Activated naive CD4-positive, alpha-beta T cell treated with anti-CD3 and anti-CD28 coated beads, Interleukin-2, amount 10 ng/mL, durations not matched to agents 7 days and 5 days (primary cell): Measurements from ENCODE around the gene GALNS.
"Not testable (repeated sequence)": the region's sequence is repeated elsewhere in the genome, so short reads cannot be mapped to it uniquely, and the experiment has no call there.

Experiments used
- CTCF ChIA-PET: fragments of 350-600 bp; sonication (Branson Sonifier 250); formaldehyde crosslinking; loops from one replicate; lab custom pipeline; 2021; ENCODE audit warnings: antibody characterized with exemption; lab: Charles Lee
- DNase-seq: peaks from one replicate; pipeline ENCODE4 v3.0.0-alpha.2; 2020
- H3K27ac Mint-ChIP-seq: one replicate; pipeline ENCODE4 v1.8.0; 2021; ENCODE audit warnings: mild to moderate bottlenecking, moderate library complexity, mixed read lengths
- H3K27me3 Mint-ChIP-seq: one replicate; pipeline ENCODE4 v1.8.0; 2021; ENCODE audit warnings: mild to moderate bottlenecking, mixed read lengths
- H3K36me3 Mint-ChIP-seq: one replicate; pipeline ENCODE4 v1.8.0; 2021; ENCODE audit warnings: mixed read lengths
- H3K4me1 Mint-ChIP-seq: one replicate; pipeline ENCODE4 v1.8.0; 2021; ENCODE audit warnings: mixed read lengths
- H3K4me3 Mint-ChIP-seq: one replicate; pipeline ENCODE4 v1.8.0; 2021; ENCODE audit warnings: mild to moderate bottlenecking, moderate library complexity, mixed read lengths
- H3K9me3 Mint-ChIP-seq: one replicate; pipeline ENCODE4 v1.8.0; 2021; ENCODE audit warnings: mixed read lengths

Gene GALNS

GRCh38 chr16:88834670-88835069, 22.1 kb downstream of the GALNS start:
- Mint-ChIP-seq H3K4me3 (no peak overlapping the region), H3K4me1 (no peaks in the 10 kb centered on the region), H3K36me3 (no peaks in the 10 kb centered on the region), H3K9me3 (no peaks in the 10 kb centered on the region), H3K27me3 (no peaks in the 10 kb centered on the region), H3K27ac (no peak overlapping the region)
- DNase-seq: no peak
- CTCF ChIA-PET: no interaction called here

DNA sequence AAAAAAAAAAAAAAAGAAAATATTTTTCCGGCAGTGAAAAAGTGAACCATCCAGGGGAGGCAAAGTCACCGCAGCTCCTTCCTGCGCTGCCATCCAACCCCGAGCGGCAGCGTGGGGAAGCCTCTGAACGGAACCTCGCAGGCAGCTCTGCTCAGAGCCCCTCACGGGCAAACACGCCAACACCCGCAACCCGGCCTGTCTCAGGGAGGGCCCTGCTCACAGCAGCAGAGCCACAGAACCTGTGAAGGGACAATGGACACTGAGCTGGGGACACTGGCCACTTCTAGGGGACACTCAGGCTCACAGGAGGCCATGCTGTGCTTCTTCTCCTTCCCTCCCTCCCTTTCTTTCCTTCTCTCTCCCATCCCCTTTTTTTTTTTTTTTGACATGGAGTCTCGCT, 23.7 kb downstream of the GALNS start:
- Mint-ChIP-seq H3K27ac (no peak overlapping the region), H3K27me3 (no peaks in the 10 kb centered on the region), H3K36me3 (no peaks in the 10 kb centered on the region), H3K4me3 (no peak overlapping the region), H3K4me1 (no peaks in the 10 kb centered on the region), H3K9me3 (no peaks in the 10 kb centered on the region)
- no peak for DNase-seq
- CTCF ChIA-PET: no interaction called here

DNA sequence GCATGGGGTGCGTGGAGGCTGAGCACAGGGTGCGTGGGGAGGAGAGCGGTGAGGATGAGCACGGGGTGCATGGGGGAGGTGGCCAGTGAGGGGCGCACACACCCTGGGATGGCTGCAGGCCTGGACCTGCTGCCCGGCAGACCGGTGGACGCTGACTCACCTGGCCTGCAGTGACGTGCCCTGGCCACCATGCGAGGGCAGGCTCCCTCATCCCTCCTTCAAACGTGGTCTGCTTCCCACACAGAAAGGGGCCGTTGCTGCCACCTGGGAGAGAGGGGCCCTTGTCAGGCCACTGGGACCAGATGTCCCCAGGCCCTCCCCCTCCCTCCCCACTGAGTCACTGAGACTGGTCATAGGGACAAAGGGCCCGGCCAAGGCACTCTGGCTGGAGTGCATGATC, 24.9 kb downstream of the GALNS start:
- CTCF ChIA-PET: no interaction called here
- Mint-ChIP-seq H3K4me3 (no peak overlapping the region), H3K27ac (no peak overlapping the region)

DNA sequence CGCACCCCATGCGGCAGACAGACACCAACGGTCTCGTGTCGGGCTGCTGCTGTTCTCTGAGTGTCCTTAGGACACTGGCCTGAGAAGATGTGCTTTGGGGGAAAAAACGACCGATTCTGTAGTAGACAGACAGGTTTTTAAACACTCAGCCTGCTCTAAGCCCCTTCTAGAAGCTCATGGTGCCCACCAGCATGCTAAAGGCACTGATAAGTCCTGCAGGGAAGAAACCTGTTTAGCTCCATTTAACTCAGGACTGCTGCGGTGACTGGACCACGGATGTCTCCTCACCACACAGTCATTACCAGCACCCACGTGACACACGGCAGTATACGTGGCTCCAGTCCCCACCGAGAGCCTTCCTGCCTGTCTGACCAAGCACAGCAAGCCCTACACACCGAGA, 26.0 kb downstream of the GALNS start:
- Mint-ChIP-seq H3K4me1 (no peaks in the 10 kb centered on the region), H3K9me3 (no peaks in the 10 kb centered on the region), H3K36me3 (no peaks in the 10 kb centered on the region), H3K4me3 (no peak overlapping the region), H3K27me3 (no peaks in the 10 kb centered on the region), H3K27ac (no peak overlapping the region)
- DNase-seq: no peak
- CTCF ChIA-PET: no interaction called here

More for the DNA sequence above, 24.9 kb downstream of the GALNS start:
- no peaks in the 10 kb centered on the region for H3K4me1 Mint-ChIP-seq
- no peaks in the 10 kb centered on the region for H3K9me3 Mint-ChIP-seq
- no peaks in the 10 kb centered on the region for H3K36me3 Mint-ChIP-seq
- no peak for DNase-seq
- H3K27me3 Mint-ChIP-seq: no peaks in the 10 kb centered on the region

DNA sequence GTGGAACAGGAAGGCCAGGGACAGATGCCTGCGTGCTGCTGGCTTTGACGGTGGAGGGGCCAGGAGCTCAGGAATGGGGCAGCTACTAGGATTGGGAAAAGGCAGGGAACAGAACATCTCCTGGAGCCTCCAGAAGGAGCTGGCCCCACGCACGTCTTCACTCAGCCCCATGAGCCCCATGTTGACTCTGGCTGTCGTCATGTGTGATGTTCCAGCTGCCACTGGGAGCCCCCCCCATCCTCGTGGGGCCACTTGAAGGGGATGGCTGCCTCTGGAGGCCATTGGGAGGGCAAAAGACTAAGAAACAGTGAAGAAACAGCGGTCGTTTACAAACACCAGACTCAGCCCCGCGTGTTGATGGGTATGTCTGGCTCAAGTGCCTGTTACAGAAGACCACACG, 26.5 kb downstream of the GALNS start:
- no peaks in the 10 kb centered on the region for H3K36me3 Mint-ChIP-seq
- H3K27ac Mint-ChIP-seq: no peak overlapping the region
- CTCF ChIA-PET: no interaction called here
- no peak for DNase-seq
- no peak overlapping the region for H3K4me3 Mint-ChIP-seq
- H3K4me1 Mint-ChIP-seq: no peaks in the 10 kb centered on the region
- H3K9me3 Mint-ChIP-seq: no peaks in the 10 kb centered on the region
- H3K27me3 Mint-ChIP-seq: no peaks in the 10 kb centered on the region

DNA sequence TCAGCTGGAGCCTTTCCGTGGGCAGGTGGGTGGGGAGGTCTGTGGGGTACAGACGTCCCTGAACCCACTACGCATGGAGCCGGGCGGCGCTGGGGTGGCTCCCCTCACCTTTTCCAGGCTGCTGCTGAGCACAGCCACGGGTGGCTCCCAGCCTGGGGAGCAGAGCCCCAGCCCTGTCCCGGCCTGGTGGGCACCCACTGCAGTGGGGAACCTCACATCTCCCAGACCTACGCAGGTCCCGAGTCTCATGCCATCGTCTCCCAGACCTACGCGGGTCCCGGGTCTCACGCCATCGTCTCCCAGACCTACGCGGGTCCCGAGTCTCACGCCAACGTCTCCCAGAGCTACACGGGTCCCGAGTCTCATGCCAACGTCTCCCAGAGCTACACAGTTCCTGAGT, 28.0 kb downstream of the GALNS start:
- Mint-ChIP-seq H3K27me3 (no peaks in the 10 kb centered on the region), H3K27ac (no peak overlapping the region), H3K4me1 (no peaks in the 10 kb centered on the region), H3K4me3 (no peak overlapping the region), H3K9me3 (no peaks in the 10 kb centered on the region), H3K36me3 (no peaks in the 10 kb centered on the region)
- DNase-seq: no peak
- CTCF ChIA-PET: no interaction called here

DNA sequence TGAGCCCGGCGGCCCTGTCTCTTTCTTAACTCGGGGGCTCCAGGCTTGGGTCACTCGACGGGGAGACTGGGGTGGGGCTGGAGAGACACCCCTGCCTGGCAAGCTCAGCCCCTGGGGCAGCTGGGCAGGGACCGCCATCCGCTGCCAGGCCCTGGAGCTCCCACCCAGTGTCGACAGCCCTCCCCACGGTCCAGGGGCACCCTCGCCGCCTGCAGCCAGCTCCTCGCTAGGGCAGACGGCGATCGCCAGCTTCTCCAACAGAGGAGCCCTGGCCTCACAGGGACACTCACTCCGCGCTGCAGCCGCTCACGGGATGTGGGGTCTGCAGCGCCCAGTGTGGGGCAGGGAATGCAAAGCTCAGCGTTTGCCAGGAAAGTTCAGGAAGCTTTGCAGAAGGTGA, 29.0 kb downstream of the GALNS start:
- Mint-ChIP-seq H3K36me3 (no peaks in the 10 kb centered on the region), H3K27ac (no peak overlapping the region), H3K27me3 (no peaks in the 10 kb centered on the region), H3K4me1 (no peaks in the 10 kb centered on the region), H3K4me3 (no peak overlapping the region), H3K9me3 (no peaks in the 10 kb centered on the region)
- DNase-seq: no peak
- CTCF ChIA-PET: no interaction called here

GRCh38 chr16:88826070-88826840, 30.5 kb downstream of the GALNS start:
- H3K27me3 Mint-ChIP-seq: no peaks in the 10 kb centered on the region
- H3K4me3 Mint-ChIP-seq: no peak overlapping the region
- DNase-seq: no peak
- H3K4me1 Mint-ChIP-seq: no peaks in the 10 kb centered on the region
- no peaks in the 10 kb centered on the region for H3K9me3 Mint-ChIP-seq
- H3K36me3 Mint-ChIP-seq: no peaks in the 10 kb centered on the region
- CTCF ChIA-PET: no interaction called here
- no peak overlapping the region for H3K27ac Mint-ChIP-seq

DNA sequence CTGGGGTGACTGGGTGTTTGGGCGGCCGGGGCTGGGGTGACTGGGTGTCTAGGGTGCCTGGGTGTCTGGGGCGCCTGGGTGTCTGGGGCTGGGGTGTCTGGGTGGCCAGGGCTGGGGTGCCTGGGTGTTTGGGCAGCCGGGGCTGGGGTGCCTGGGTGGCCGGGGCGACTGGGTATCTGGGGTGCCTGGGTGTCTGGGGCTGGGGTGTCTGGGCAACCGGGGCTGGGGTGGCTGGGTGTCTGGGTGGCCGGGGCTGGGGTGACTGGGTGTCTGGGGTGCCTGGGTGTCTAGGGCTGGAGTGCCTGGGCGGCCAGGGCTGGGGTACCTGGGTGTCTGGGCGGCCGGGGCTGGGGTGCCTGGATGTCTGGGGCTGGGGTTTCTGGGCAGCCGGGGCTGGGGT, 31.6 kb downstream of the GALNS start:
- CTCF ChIA-PET: no interaction called here
- H3K36me3 Mint-ChIP-seq: no peaks in the 10 kb centered on the region
- no peak overlapping the region for H3K4me3 Mint-ChIP-seq
- H3K9me3 Mint-ChIP-seq: no peaks in the 10 kb centered on the region
- no peaks in the 10 kb centered on the region for H3K4me1 Mint-ChIP-seq
- H3K27me3 Mint-ChIP-seq: no peaks in the 10 kb centered on the region
- DNase-seq: no peak
- no peak overlapping the region for H3K27ac Mint-ChIP-seq

- Mint-ChIP-seq H3K27me3 (no peaks in the 10 kb centered on the region), H3K9me3 (no peaks in the 10 kb centered on the region), H3K27ac (no peak overlapping the region), H3K4me1 (no peaks in the 10 kb centered on the region), H3K36me3 (no peaks in the 10 kb centered on the region), H3K4me3 (no peak overlapping the region)
- CTCF ChIA-PET: no interaction called here
- no peak for DNase-seq
Observed at GRCh38 chr16:88824256-88825077, 32.3 kb downstream of the GALNS start.

- H3K36me3 Mint-ChIP-seq, H3K27ac Mint-ChIP-seq, DNase-seq, H3K9me3 Mint-ChIP-seq, CTCF ChIA-PET, H3K4me1 Mint-ChIP-seq, H3K27me3 Mint-ChIP-seq, H3K4me3 Mint-ChIP-seq: not testable (repeated sequence)
Observed at GRCh38 chr16:88823646-88824045, 33.1 kb downstream of the GALNS start.

- no peaks in the 10 kb centered on the region for H3K4me1 Mint-ChIP-seq
- CTCF ChIA-PET: interaction anchor here (0.8 kb wide), 1 partner anchor 85 kb away, joined by 3 read pairs; no protein-coding TSS in a partner anchor
- no peak for DNase-seq
- H3K9me3 Mint-ChIP-seq: no peaks in the 10 kb centered on the region
- H3K27ac Mint-ChIP-seq: peak overlapping the region; percentile 19
- H3K27me3 Mint-ChIP-seq: no peaks in the 10 kb centered on the region
- H3K4me3 Mint-ChIP-seq: no peak overlapping the region
- no peaks in the 10 kb centered on the region for H3K36me3 Mint-ChIP-seq
Observed at GRCh38 chr16:88822281-88823040, 34.3 kb downstream of the GALNS start.

GRCh38 chr16:88821168-88821850, 35.4 kb downstream of the GALNS start:
- Mint-ChIP-seq H3K36me3 (no peaks in the 10 kb centered on the region), H3K4me1 (no peaks in the 10 kb centered on the region), H3K9me3 (no peaks in the 10 kb centered on the region), H3K27me3 (no peaks in the 10 kb centered on the region), H3K27ac (no peak overlapping the region), H3K4me3 (no peak overlapping the region)
- CTCF ChIA-PET: no interaction called here
- no peak for DNase-seq

DNA sequence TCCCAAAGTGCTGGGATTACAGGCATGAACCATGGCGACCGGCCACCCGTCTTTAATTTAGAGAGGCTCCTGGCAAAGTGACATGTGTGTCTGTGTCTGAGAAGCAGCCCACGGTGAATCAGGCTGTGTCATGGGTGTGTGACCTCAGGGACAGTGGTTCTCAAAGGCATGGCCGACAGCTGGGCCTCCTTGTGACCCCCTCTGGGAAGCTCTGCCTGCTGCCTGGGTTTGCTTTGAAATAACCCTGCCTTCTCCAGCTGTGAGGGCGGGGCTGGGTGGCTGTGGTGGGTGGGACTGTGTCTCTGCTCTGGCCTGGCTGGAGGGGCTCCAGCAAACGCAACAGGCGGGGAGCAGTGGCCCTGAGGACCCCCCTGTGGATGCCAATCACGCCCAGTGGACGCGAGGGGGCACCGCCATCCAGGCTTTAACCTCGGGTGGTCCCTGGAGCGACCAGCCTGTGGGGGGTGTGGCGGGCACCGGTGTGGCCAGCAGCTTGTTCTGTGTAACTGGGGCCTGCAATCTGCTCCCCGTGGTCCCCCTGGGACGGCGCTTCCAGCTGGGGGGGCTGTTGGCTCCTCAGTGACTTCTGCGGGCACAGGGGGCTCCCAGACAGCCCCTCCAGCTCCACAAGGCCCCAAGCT, 36.2 kb downstream of the GALNS start:
- Mint-ChIP-seq H3K36me3 (no peaks in the 10 kb centered on the region), H3K4me1 (no peaks in the 10 kb centered on the region), H3K4me3 (no peak overlapping the region), H3K27me3 (no peaks in the 10 kb centered on the region), H3K9me3 (no peaks in the 10 kb centered on the region), H3K27ac (no peak overlapping the region)
- no peak for DNase-seq
- CTCF ChIA-PET: no interaction called here
